ENCODE results near the gene ALG1L2. TPM values are rescaled to one million over a fixed set of nuclear protein-coding genes. Genes with fewer than 3 reads are reported as not detected.

ALG1L2 gene, protein sequence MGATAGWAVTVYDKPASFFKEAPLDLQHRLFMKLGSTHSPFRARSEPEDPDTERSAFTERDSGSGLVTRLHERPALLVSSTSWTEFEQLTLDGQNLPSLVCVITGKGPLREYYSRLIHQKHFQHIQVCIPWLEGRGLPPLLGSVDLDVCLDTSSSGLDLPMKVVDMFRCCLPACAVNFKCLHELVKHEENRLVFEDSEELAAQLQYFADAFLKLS
- total RNA-seq (2021; fragmentation: NEBNext Ultra II Directional; extraction: Animal tissue kit (Norgen Biotek cat#: 25700)): 1.2 and 1.7 TPM in 2 replicates
- polyA plus RNA-seq (2011; rRNA removed): 0.15 TPM in 1 of 2 replicates, not detected in the other
- polyA plus RNA-seq (2011; cell fraction: cytosol; rRNA removed): not detected
- polyA plus RNA-seq (2011; cell fraction: nucleus; rRNA removed): not detected
- polyA plus RNA-seq (2012, experiment 1 of 2): 0.75 TPM in 1 of 4 replicates, not detected in the others
- polyA plus RNA-seq (2012, experiment 2 of 2): not detected
- polyA plus RNA-seq (2013, experiment 1 of 2): not detected
- not detected for polyA plus RNA-seq (2013, experiment 2 of 2)
- 0.41 TPM in 1 of 2 replicates, not detected in the other for polyA minus RNA-seq (2011; rRNA and poly(A)+ RNA removed)
- polyA minus RNA-seq (2011; cell fraction: cytosol; rRNA and poly(A)+ RNA removed): not detected
- polyA minus RNA-seq (2011; cell fraction: nucleus; rRNA and poly(A)+ RNA removed): not detected
- long read RNA-seq, experiment 1: 0 reads
- long read RNA-seq, experiment 2: 0 reads

DNA sequence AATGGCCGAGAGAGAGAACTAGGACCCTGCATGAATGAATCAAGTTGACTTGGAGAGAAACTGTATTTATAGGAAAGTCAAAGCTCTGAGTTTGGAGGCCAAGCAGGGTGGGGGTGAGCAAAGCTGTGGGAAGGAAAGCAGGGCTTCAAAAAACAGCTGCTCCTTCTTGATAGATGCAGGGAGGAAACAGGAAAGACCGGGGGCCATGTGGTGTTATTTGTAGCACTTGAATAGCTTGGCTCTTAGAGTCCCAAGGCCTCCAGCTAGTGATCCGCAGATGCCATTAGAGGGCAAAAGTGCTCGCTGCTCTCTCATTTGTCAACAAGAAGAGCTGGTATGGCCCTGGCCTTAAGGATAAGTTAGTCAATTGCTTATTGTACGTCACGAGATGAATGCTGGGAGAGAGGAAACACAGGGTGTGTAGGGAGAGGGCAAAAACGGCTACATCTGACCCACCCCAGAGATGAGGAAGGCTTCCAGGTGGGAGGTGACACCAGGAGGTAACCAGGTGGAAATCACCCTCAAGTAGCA lies at the start of gene ALG1L2:
ALG1L2 (plus strand) TSS at position 481 of the 531 bp plus-strand sequence. CDS start 186 bp downstream, outside the sequence.
- Histone ChIP-seq H3K27me3 (replicated peaks in 1 of 4; ENCODE audit: control insufficient read depth in 3 of 4, extremely low read depth in 1 of 4, insufficient read depth in 3 of 4, low read length in 3 of 4) (no peaks in the 10 kb centered on the region), H3K23ac (ENCODE audit: insufficient read length) (no peak within 1 kb of the TSS), H3K79me2 (ENCODE audit: control insufficient read depth in 1 of 2, insufficient read depth in 2 of 2, low read length in 2 of 2) (no peaks in the 10 kb centered on the region), H2AK5ac (ENCODE audit: low read depth, low read length) (no peak within 1 kb of the TSS), H3K9ac (replicated peaks in 1 of 4; ENCODE audit: extremely low read depth in 1 of 4, low read depth in 3 of 4, low read length in 3 of 4) (no peak within 1 kb of the TSS), H3K18ac (ENCODE audit: extremely low read depth, low read length) (no peak within 1 kb of the TSS), H2BK20ac (ENCODE audit: low read length) (no peak within 1 kb of the TSS), H2BK12ac (ENCODE audit: low read depth, low read length) (no peak within 1 kb of the TSS), H3K4ac (replicated peaks; ENCODE audit: insufficient read length, low read depth, low read length) (no peak within 1 kb of the TSS), H2BK5ac (ENCODE audit: low read depth, low read length) (no peak within 1 kb of the TSS), H3K9me3 (ENCODE audit: insufficient read depth in 2 of 2, low read depth in 1 of 2, low read length in 1 of 2) (no peaks in the 10 kb centered on the region), H2BK15ac (ENCODE audit: low read length) (no peak within 1 kb of the TSS), H4K91ac (replicated peaks; ENCODE audit: insufficient read length, low read length) (no peak within 1 kb of the TSS), H3K36me3 (ENCODE audit: control insufficient read depth in 2 of 4, insufficient read depth in 4 of 4, low read length in 3 of 4) (no peaks in the 10 kb centered on the region), H3K4me3 (ENCODE audit: extremely low read depth in 1 of 4, insufficient read depth in 2 of 4, low read depth in 3 of 4, low read length in 4 of 4) (no peak within 1 kb of the TSS), H3K14ac (ENCODE audit: insufficient read length) (no peak within 1 kb of the TSS), H2AFZ (ENCODE audit: low read length) (no peak within 1 kb of the TSS), H4K5ac (ENCODE audit: insufficient read length, low read depth, low read length) (no peak within 1 kb of the TSS), H3K56ac (replicated peaks; ENCODE audit: insufficient read length, low read depth, low read length) (no peak within 1 kb of the TSS), H3K4me1 (replicated peaks in 1 of 4; ENCODE audit: control insufficient read depth in 3 of 4, insufficient read depth in 4 of 4, low read length in 3 of 4) (no peaks in the 10 kb centered on the region), H4K8ac (ENCODE audit: extremely low read depth, insufficient read depth, low read length) (no peak within 1 kb of the TSS), H2BK120ac (replicated peaks; ENCODE audit: low read depth, low read length) (no peak within 1 kb of the TSS), H3K23me2 (ENCODE audit: low read depth, low read length) (no peaks in the 10 kb centered on the region), H3K4me2 (ENCODE audit: insufficient read depth in 1 of 2, low read depth in 2 of 2, low read length in 2 of 2) (no peak within 1 kb of the TSS), H3K79me1 (ENCODE audit: low read depth, low read length) (no peaks in the 10 kb centered on the region), H4K20me1 (replicated peaks in 1 of 2; ENCODE audit: control insufficient read depth in 1 of 2, insufficient read depth in 2 of 2, low read length in 2 of 2) (no peaks in the 10 kb centered on the region), H3K27ac (ENCODE audit: low read depth, low read length) (no peak within 1 kb of the TSS)
- TF ChIP-seq POLR2AphosphoS5 (IDR thresholded peaks at IDR 0.05; ENCODE audit: low read depth, low read length) (no peak), RNF2 (IDR thresholded peaks at IDR 0.05; ENCODE audit: borderline replicate concordance, low read depth, low read length, missing control alignments, poor library complexity, severe bottlenecking) (no peak), CBX8 (IDR thresholded peaks at IDR 0.05; ENCODE audit: borderline replicate concordance, low read depth, low read length) (no peak), ZNF274 (IDR thresholded peaks at IDR 0.05; ENCODE audit: borderline replicate concordance, extremely low read depth, low read length) (no peak), CBX5 (IDR thresholded peaks at IDR 0.05; ENCODE audit: low read depth, low read length) (no peak), KDM5A (IDR thresholded peaks at IDR 0.05; ENCODE audit: low read length) (no peak), NRF1 (IDR thresholded peaks at IDR 0.05; ENCODE audit: low read depth, low read length) (no peak), EGR1 (IDR thresholded peaks at IDR 0.05; ENCODE audit: borderline replicate concordance, low read depth, low read length) (no peak)
- TF ChIP-seq, protein P1, sequence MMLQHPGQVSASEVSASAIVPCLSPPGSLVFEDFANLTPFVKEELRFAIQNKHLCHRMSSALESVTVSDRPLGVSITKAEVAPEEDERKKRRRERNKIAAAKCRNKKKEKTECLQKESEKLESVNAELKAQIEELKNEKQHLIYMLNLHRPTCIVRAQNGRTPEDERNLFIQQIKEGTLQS (IDR thresholded peaks at IDR 0.05; ENCODE audit: insufficient read depth, low read depth, low read length): no peak
- 80% methylated on average over 7 of the region's 7 CpGs; no CpG with 5 or more reads in 1 of the 2 experiments for WGBS, 2 experiments (ENCODE audit: extremely low coverage in 1 of 2, insufficient coverage in 1 of 2, insufficient read length in 1 of 2, insufficient replicate concordance in 2 of 2, low coverage in 1 of 2, low lambda C conversion rate in 2 of 2, missing lambda C conversion rate in 1 of 2)
- no peak for FAIRE-seq
- DNase-seq (ENCODE audit: low read depth in 1 of 2, low spot score in 2 of 2): no peak
- ChIA-PET POLR2A (ENCODE audit: partially characterized antibody) (no interaction called here), CTCF (ENCODE audit: partially characterized antibody) (interaction anchor here (0.5 kb wide), 1 partner anchor 255 kb away, joined by 3 read pairs; no protein-coding TSS in a partner anchor)
